ENCODE measurements around the gene DDX43.

Gene DDX43

GRCh38 chr6:73363537-73363875 lies 31.1 kb upstream of the DDX43 start:
- no peaks in the 10 kb centered on the region for H3K27me3 ChIP-seq (ENCODE audit: insufficient read depth, low read length, poor library complexity, severe bottlenecking)
- no peaks in the 10 kb centered on the region for H3K36me3 ChIP-seq (ENCODE audit: insufficient read depth, low read length)
- H3K9me3 ChIP-seq (ENCODE audit: insufficient read depth, low read depth, low read length): no peaks in the 10 kb centered on the region
- no peak overlapping the region for H2AFZ ChIP-seq (ENCODE audit: low read length)
- no peaks in the 10 kb centered on the region for H3K79me2 ChIP-seq (ENCODE audit: insufficient read depth, low read length)
- no peak overlapping the region for H3K4me2 ChIP-seq (ENCODE audit: low read depth, low read length, poor library complexity, severe bottlenecking)
- no peaks in the 10 kb centered on the region for H3K4me1 ChIP-seq (ENCODE audit: insufficient read depth, low read length, poor library complexity, severe bottlenecking)
- no peak overlapping the region for H3K9ac ChIP-seq (ENCODE audit: low read depth, low read length, poor library complexity, severe bottlenecking)
- H3K4me3 ChIP-seq (ENCODE audit: low read length, poor library complexity, severe bottlenecking): no peak overlapping the region
- H3K9me2 ChIP-seq (replicated peaks; ENCODE audit: low read depth, low read length): no peaks in the 10 kb centered on the region
- TF ChIP-seq EZH2phosphoT487 (IDR thresholded peaks at IDR 0.05; ENCODE audit: borderline replicate concordance) (no peak), CTCF (conservative IDR thresholded peaks at IDR 0.05; ENCODE audit: low read length) (no peak)
- H4K20me1 ChIP-seq (ENCODE audit: insufficient read depth, low read length, poor library complexity, severe bottlenecking): no peaks in the 10 kb centered on the region
- H3F3A ChIP-seq (ENCODE audit: low read depth): no peaks in the 10 kb centered on the region

- TF ChIP-seq EZH2phosphoT487 (IDR thresholded peaks at IDR 0.05; ENCODE audit: borderline replicate concordance) (no peak), CTCF (conservative IDR thresholded peaks at IDR 0.05; ENCODE audit: low read length) (no peak)
- Histone ChIP-seq H3F3A (ENCODE audit: low read depth) (no peaks in the 10 kb centered on the region), H4K20me1 (ENCODE audit: insufficient read depth, low read length, poor library complexity, severe bottlenecking) (no peaks in the 10 kb centered on the region)
Measured at GRCh38 chr6:73364121-73364520, 30.5 kb upstream of the DDX43 start.

GRCh38 chr6:73364549-73364948 lies 30.1 kb upstream of the DDX43 start:
- H3K9me3 ChIP-seq (ENCODE audit: insufficient read depth, low read depth, low read length): no peaks in the 10 kb centered on the region
- TF ChIP-seq EZH2phosphoT487 (IDR thresholded peaks at IDR 0.05; ENCODE audit: borderline replicate concordance): no peak
- TF ChIP-seq CTCF (conservative IDR thresholded peaks at IDR 0.05; ENCODE audit: low read length): no peak
- H3K9me2 ChIP-seq (replicated peaks; ENCODE audit: low read depth, low read length): no peaks in the 10 kb centered on the region
- H4K20me1 ChIP-seq (ENCODE audit: insufficient read depth, low read length, poor library complexity, severe bottlenecking): no peaks in the 10 kb centered on the region
- H3K4me2 ChIP-seq (ENCODE audit: low read depth, low read length, poor library complexity, severe bottlenecking): no peak overlapping the region
- H3K9ac ChIP-seq (ENCODE audit: low read depth, low read length, poor library complexity, severe bottlenecking): no peak overlapping the region
- H3K27me3 ChIP-seq (ENCODE audit: insufficient read depth, low read length, poor library complexity, severe bottlenecking): no peaks in the 10 kb centered on the region
- H3F3A ChIP-seq (ENCODE audit: low read depth): no peaks in the 10 kb centered on the region
- H3K79me2 ChIP-seq (ENCODE audit: insufficient read depth, low read length): no peaks in the 10 kb centered on the region
- H2AFZ ChIP-seq (ENCODE audit: low read length): no peak overlapping the region
- H3K36me3 ChIP-seq (ENCODE audit: insufficient read depth, low read length): no peaks in the 10 kb centered on the region
- H3K4me1 ChIP-seq (ENCODE audit: insufficient read depth, low read length, poor library complexity, severe bottlenecking): no peaks in the 10 kb centered on the region
- H3K4me3 ChIP-seq (ENCODE audit: low read length, poor library complexity, severe bottlenecking): no peak overlapping the region

More at GRCh38 chr6:73364121-73364520, 30.5 kb upstream of the DDX43 start:
- Histone ChIP-seq H3K4me3 (ENCODE audit: low read length, poor library complexity, severe bottlenecking) (no peak overlapping the region), H3K4me1 (ENCODE audit: insufficient read depth, low read length, poor library complexity, severe bottlenecking) (no peaks in the 10 kb centered on the region), H3K9me3 (ENCODE audit: insufficient read depth, low read depth, low read length) (no peaks in the 10 kb centered on the region), H2AFZ (ENCODE audit: low read length) (no peak overlapping the region), H3K27me3 (ENCODE audit: insufficient read depth, low read length, poor library complexity, severe bottlenecking) (no peaks in the 10 kb centered on the region), H3K9me2 (replicated peaks; ENCODE audit: low read depth, low read length) (no peaks in the 10 kb centered on the region), H3K36me3 (ENCODE audit: insufficient read depth, low read length) (no peaks in the 10 kb centered on the region), H3K79me2 (ENCODE audit: insufficient read depth, low read length) (no peaks in the 10 kb centered on the region), H3K4me2 (ENCODE audit: low read depth, low read length, poor library complexity, severe bottlenecking) (no peak overlapping the region), H3K9ac (ENCODE audit: low read depth, low read length, poor library complexity, severe bottlenecking) (no peak overlapping the region)

Data from Loucy (cell line).